Head of caudate nucleus (tissue), 42 donors: ENCODE measurements around the gene PLOD2.
A peak's percentile ranks its signal among the peaks of the same experiment; 100 is the strongest.

Source experiments
- DNase-seq, 42 donors: peaks; one replicate each; pipeline versions ENCODE4 v3.0.0 to v3.0.0-alpha.2; 2020 to 2021; ENCODE audit warnings: mixed read lengths in 7 of 42
- intact Hi-C: fragments of 100-400 bp; cut with DNase I; formaldehyde crosslinking; loops from one replicate; pipeline ENCODE4 v1.15.0; 2022

Gene PLOD2

DNA sequence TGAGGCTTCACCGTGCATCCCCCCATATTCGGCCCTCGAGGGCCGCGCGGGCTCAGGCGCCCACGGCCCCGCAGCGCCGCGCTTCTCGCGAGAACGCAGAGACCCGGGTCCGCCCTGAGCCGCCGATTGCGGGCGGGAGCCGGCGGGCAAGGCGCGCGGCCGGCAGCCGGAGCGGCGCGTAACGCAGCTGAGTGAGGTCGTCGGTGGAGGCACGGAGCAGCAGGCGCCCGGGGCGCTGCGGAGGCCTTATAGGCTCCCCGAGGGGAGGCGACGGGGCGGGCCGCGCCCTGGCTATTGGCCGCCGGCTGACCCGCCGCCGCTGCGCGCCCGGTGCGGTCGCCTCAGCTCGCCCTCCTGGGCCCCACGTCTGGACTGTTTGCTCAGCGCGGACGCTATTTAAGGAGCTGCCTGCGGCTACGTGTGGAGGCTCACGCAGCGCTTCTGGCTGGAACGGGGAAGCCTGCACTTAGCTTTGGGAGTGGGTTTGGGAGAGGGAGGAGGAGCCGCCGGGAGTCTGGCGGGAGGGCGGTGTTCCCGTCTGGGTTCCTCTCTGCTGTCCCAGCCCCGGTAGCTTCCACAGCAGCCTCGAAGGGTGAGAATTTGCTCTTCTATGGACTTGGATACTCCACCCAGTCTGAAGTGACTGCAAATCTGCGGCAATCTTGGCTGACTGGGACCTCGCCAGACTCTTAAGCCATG, at the start of gene PLOD2:
Gene PLOD2, minus strand, starts transcription at position 221 of the 699 bp plus-strand sequence. Its CDS starts 195 bp downstream, at position 26.
- intact Hi-C loops, result no loop called here

GRCh38 chr3:146209371-146209770, 48.4 kb upstream of the PLOD2 start:
- no peak for DNase-seq
- intact Hi-C loops, result no loop called here

More for the DNA sequence above, at the start of gene PLOD2:
- DNase-seq, result peak in 41 of 42 donors; percentile 40 to 83 (median 62)

GRCh38 chr3:146203776-146204175, 42.8 kb upstream of the PLOD2 start:
- intact Hi-C loops, result no loop called here
- DNase-seq, result no peak

DNA sequence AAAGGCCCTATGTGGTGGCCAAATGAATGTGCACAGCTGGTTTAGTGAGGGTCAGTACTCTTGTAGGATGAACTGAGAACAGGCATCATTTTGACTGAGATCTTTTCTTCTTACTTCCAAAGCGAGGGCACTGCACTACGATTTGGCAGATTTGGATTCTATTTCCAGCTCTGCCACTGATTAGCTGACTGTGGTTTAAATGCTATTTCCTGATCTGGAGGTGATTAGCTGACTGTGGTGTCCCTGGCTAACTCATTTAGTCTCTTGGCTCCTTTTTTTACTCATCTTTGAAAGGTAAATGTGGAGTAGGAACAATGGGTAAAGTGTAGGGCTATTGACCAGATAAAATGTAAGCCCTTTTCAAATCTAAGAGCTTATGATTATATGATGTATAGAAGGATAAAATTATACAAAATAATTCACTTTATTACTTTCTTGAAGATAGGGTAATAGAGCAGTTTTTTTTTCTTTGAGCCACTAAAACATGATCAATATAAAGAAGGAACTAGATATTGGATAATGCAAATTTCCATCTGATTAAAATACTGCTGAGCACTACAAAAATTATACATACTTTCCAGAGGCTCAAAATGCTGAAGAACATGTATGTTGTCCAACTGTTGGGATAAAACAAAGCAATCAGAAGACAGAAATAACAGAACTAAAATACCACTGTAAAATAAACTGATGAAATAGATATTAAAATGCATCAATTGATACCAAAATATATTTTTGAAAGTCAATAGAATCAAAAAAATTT, 39.7 kb upstream of the PLOD2 start:
- intact Hi-C loops, result no loop called here
- DNase-seq, result no peak

- DNase-seq, result no peak
- intact Hi-C loops, result no loop called here
Measured at GRCh38 chr3:146199762-146200161, 38.8 kb upstream of the PLOD2 start.

DNA sequence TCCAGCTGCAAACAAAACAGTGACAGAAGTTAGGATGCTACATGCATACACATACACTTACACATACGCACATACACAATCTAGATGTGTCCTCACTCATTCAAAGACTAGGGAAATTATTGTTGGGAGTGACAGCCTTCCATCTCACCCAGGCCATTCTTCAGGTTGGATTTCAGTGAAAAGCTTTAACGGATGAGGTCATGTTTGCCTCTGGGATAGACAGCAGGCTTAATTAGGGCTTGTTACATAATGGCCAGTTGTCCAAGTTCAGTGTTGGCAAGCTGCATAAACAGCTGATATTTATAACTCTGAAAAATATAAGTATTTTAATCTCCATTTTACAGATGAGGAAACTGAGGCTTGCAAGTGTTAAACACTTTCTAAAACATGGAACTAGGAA, 35.8 kb upstream of the PLOD2 start:
- no peak for DNase-seq
- intact Hi-C loops, result no loop called here

DNA sequence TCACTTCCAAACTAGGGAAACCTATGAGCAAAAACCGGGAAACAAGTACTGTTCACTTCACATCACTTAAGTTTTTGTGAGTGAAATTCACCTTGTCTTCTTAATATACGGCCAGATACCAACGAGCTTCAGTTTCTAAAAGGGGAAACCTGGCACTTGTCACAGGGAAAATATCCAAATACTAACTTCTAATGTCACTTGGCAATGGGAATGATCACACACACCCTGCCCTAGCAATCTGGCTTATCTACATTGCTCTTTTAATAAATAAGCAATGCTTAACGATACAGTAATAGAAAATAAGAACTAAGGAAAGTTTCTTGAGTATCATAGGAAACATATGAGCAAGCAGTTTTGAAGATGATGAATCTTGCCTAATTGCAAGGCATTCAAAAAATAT, 34.6 kb upstream of the PLOD2 start:
- DNase-seq, result no peak
- intact Hi-C loops, result no loop called here

DNA sequence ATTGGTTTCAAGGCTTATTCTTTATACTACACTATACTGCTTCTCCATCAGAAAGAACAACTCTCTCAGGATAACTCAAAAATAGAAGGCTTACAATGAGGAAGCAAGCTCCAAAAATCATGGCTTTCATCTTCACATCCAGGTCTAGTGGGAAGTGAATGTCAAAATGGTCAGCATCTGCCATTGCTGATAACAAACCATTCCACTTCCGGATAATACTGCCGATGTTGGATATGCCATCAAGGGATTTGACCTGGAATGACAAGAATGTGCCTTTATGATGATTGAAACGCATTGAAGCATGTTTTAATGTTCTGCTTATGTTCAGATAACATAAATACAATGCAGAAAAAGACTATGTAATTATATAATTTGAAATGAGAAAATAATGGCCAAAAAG, 34.0 kb upstream of the PLOD2 start:
- intact Hi-C loops, result no loop called here
- no peak for DNase-seq

DNA sequence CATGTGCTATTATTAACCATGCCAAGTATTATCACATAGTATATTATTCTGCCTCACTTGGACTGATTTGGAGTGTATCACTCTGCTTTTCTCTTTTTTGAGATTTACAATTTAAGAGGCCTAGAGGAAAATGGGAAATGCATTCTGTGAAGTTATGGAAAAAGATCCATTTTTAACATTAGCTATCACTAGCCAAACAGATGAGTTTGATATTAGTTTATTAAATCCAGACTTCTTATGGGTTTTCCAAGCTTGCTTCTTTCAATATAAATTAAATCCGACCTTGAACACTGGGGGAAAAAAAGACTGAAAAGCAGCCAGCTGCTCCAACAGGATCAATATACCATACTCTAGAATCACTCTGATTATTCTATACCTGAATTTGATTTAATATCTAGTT, 30.1 kb upstream of the PLOD2 start:
- DNase-seq, result no peak
- intact Hi-C loops, result no loop called here

- intact Hi-C loops, result loop anchor here (5.0 kb wide), 1 partner anchor 117 kb away; no protein-coding TSS in a partner anchor
Measured at GRCh38 chr3:146189519-146190173, 28.7 kb upstream of the PLOD2 start.

DNA sequence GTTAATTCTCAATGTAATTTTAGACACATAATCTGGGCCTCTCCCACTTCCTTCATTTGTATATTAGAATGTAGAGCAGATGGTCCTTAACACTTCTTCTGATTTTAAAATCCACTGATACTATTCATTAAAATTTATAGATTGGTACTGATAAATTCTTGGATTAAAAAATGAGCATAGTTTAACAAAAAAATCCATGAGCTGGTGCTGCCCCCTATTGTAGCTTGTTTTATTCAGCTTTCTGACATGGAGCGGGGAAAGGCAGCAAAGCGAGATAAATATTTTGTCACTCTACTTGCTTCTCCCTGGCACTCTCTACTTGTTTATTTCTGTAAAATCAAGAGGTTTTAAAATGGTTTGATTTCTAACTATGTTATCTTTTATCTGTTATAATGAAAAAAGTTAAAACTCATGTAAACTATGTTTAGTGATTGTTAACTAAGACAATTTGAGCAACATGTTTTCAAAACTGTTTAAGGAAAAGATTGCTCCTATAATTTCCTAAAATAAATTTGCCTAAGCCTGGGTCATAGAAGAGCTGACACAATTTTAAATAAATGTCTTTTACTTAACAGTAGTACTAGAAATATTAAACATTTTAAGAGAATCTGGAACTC, 26.5 kb upstream of the PLOD2 start:
- intact Hi-C loops, result loop anchor here (5.0 kb wide), 1 partner anchor 115 kb away; no protein-coding TSS in a partner anchor
- DNase-seq, result peak in 31 of 42 donors; percentile 15 to 78 (median 49)

More at GRCh38 chr3:146189519-146190173, 28.7 kb upstream of the PLOD2 start:
- peak in 19 of 42 donors; percentile 2 to 54 (median 17) for DNase-seq

GRCh38 chr3:146184241-146185015, 23.4 kb upstream of the PLOD2 start:
- intact Hi-C loops, result loop anchor here (5.0 kb wide), 2 partner anchors 112 to 122 kb away; no protein-coding TSS in a partner anchor

DNA sequence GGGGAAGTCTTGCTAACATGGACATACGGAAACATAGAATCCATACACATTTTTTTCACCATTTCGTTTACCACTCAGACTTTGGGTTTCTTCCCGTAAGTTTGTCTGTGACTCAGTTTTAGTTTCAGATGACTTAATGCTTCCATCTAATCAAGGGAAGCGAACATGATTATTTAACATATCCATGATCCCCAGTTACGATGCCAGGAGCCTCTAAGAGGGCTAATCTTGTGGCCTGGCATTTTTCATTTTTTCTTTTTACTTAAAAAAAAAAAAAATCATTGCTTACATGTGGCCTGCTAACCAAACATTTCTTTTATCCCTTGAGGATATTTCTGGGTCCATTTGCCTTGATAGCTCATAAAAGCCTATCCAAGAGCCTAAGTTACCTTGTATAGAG, 20.2 kb upstream of the PLOD2 start:
- intact Hi-C loops, result loop anchor here (5.0 kb wide), 1 partner anchor 119 kb away; no protein-coding TSS in a partner anchor
- no peak for DNase-seq

More at GRCh38 chr3:146184241-146185015, 23.4 kb upstream of the PLOD2 start:
- DNase-seq, result no peak

DNA sequence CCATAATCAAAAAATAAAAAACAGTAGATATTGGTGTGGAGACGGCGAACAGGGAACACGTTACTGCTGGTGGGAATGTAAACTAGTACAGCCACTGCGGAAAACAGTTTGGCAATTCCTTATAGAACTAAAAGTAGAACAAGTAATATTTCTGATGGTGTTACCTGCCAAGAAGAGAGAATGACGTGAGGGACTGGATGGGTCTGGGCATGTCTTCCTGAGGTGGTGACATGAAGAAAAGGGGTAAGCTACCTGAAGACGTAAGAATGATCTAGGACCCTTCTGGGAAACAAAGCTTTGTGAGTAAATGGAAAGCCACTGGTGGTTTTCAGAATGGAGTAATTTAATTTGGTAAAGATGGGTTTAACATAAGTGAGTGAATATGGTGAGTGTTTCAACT, 19.4 kb upstream of the PLOD2 start:
- DNase-seq, result no peak
- intact Hi-C loops, result loop anchor here (5.0 kb wide), 1 partner anchor 118 kb away; no protein-coding TSS in a partner anchor

GRCh38 chr3:146178006-146178689, 17.2 kb upstream of the PLOD2 start:
- DNase-seq, result no peak
- intact Hi-C loops, result no loop called here

DNA sequence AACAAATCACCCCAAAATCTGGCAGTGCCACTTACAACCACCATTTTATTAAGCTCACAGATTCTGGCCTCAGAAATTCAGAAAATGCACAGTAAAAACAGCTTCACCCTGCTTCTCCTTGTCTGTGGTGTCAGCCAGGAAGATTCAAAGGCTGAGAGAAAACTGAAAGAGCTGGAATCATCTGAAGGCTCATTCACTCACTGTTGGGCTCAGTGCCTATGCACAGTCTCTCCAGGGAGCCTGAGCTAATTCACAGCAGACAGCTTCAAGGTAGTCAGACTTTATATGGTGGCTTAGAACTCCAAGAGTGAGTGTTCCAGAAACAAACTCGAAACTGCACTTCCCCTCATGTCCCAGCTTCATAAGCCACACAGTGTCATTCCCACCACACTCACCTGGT, 16.5 kb upstream of the PLOD2 start:
- intact Hi-C loops, result no loop called here
- no peak for DNase-seq

DNA sequence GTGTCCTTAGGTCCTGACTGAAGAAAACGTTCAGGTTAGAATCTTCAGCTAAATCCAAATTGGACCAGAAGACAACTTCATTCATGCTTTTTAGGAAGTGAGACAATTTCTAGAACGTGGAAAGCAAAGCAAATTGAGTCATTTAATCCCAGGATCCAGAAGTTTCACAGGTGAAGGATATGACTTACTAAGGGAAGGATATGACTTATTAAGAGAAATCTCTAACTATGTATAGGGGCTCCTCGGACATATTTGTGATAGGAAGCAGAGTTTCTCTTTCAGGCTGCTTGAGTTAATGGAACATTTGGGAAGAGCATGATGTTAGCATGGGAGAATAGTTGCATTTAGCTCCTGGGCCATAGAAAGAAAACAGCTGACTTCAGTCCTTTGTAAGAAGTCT, 16.1 kb upstream of the PLOD2 start:
- no peak for DNase-seq
- intact Hi-C loops, result no loop called here

DNA sequence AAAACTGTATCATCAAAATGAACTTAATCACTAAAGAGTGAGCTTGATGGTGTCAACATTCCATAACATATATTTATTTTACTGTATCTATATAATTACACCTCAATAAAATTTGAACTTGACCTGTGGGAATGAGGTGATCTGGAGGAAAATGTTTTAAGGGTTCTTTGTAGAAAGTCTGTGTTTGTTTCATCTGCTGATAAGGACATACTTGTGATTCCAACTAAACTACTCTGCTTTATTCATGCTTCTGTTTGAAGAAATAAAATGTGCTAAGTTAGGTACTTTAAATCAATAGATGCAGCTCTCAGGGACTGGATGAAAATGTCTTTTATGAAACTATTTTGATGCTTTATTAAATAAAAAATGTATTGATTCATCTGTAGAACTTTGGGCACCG, 11.6 kb upstream of the PLOD2 start:
- no peak for DNase-seq
- intact Hi-C loops, result no loop called here
